Spleen (tissue), 11 donors: Measurements from ENCODE around the gene SELENOP. TPM values are rescaled to one million over a fixed set of nuclear protein-coding genes. Genes with fewer than 3 reads are reported as not detected.

Experiments
- DNase-seq: peaks from one replicate; pipeline ENCODE4 v3.0.0-alpha.2; 2020
- H3K27ac ChIP-seq, 8 donors: fragments of 200-600 bp; sonication (generic) in 7 of 8; 1 replicate in 4 of 8; 2 replicates in 4 of 8; pipeline versions ENCODE4 v1.5.0 to v1.8.0; 2016 to 2021; ENCODE audit warnings: inconsistent platforms in 4 of 8, mild to moderate bottlenecking in 4 of 8, moderate library complexity in 1 of 8
- H3K27me3 ChIP-seq, 7 donors: fragments of 200-600 bp; sonication (generic) in 6 of 7; replicated peaks in 1 of 7; 1 replicate in 4 of 7; 2 replicates in 3 of 7; pipeline versions ENCODE4 v1.5.0 to v1.8.0; 2016 to 2021; ENCODE audit warnings: inconsistent platforms in 3 of 7, mild to moderate bottlenecking in 1 of 7
- H3K36me3 ChIP-seq, 6 donors: fragments of 200-600 bp; sonication (generic) in 5 of 6; 1 replicate in 4 of 6; 2 replicates in 2 of 6; pipeline versions ENCODE4 v1.5.0 to v1.8.0; 2016 to 2021; ENCODE audit warnings: inconsistent platforms in 2 of 6
- H3K4me1 ChIP-seq, 6 donors: fragments of 200-600 bp; sonication (generic) in 5 of 6; 1 replicate in 3 of 6; 2 replicates in 3 of 6; pipeline versions ENCODE4 v1.5.0 to v1.8.0; 2016 to 2021; ENCODE audit warnings: inconsistent platforms in 3 of 6
- H3K4me3 ChIP-seq, 8 donors: fragments of 200-600 bp; sonication (generic) in 7 of 8; 1 replicate in 4 of 8; 2 replicates in 4 of 8; pipeline versions ENCODE4 v1.5.0 to v1.8.0; 2016 to 2021; ENCODE audit warnings: inconsistent platforms in 4 of 8, mild to moderate bottlenecking in 4 of 8, moderate library complexity in 2 of 8
- H3K9me3 ChIP-seq, 8 donors: fragments of 200-600 bp; sonication (generic) in 7 of 8; 1 replicate in 4 of 8; 2 replicates in 4 of 8; pipeline versions ENCODE4 v1.5.0 to v1.8.0; 2016 to 2021; ENCODE audit warnings: inconsistent platforms in 4 of 8
- CTCF ChIP-seq, 11 experiments: fragments of 200-600 bp in 7 of 11; fragments of 450-650 bp in 4 of 11; sonication (generic) in 4 of 11; IDR thresholded peaks in 8 of 11; conservative IDR thresholded peaks in 3 of 11; 1 replicate in 7 of 11; 2 replicates in 4 of 11; pipeline versions ENCODE4 v1.4.0 to v1.8.0; 2016 to 2021; ENCODE audit warnings: antibody characterized with exemption in 11 of 11, inconsistent platforms in 4 of 11, mild to moderate bottlenecking in 1 of 11
- POLR2A ChIP-seq, 3 donors: fragments of 450-650 bp; IDR thresholded peaks; one replicate each; pipeline ENCODE4 v1.5.1; 2017; ENCODE audit warnings: antibody characterized with exemption in 3 of 3, mild to moderate bottlenecking in 1 of 3
- POLR2AphosphoS5 ChIP-seq, 3 donors: sonication (generic); formaldehyde crosslinking; IDR thresholded peaks; one replicate each; pipeline ENCODE4 v1.5.1; 2017; ENCODE audit warnings: antibody characterized with exemption in 3 of 3
- WGBS, 5 donors: extraction: QIAGEN DNeasy Blood & Tissue Kit in 3 of 5; methylation state at CpG; one replicate each; pipeline versions ENCODE4 v1.1.5 to v1.1.7; 2013 to 2018; 5-methylcytosine and 5-hydroxymethylcytosine counted together
- intact Hi-C: fragments of 100-400 bp; cut with DNase I; formaldehyde crosslinking; loops from one replicate; pipeline ENCODE4 v1.15.0; 2023; ENCODE audit warnings: low total_unique reads
- polyA plus RNA-seq, 3 donors: library from polyadenylated mRNA; stranded (reverse); fragments of 200-250 nt; gene quantifications; one replicate each; pipeline ENCODE4 v1.2.1, GENCODE V29; 2013
- total RNA-seq, 7 donors: library from RNA; depleted of rRNA in 3 of 7; stranded (reverse); fragments of >200 nt in 3 of 7; fragmentation: NEBNext Ultra II Directional in 4 of 7; extraction: Animal tissue kit (Norgen Biotek cat#: 25700) in 4 of 7; gene quantifications; one replicate each; pipeline versions ENCODE4 v1.1.0 to v1.2.1, GENCODE V29; 2016 to 2021
- donor health status: healthy with polysubstance abuse.
- donor health status: DM: no; HTN: no; CAD: no; lungs with moderate emphysema.
- donor health status: DM: no; HTN: no; CAD: no.
- donor health status: Bipolar disorder and iron deficiency.
- donor health status: healthy.
- donor health status: DM: no; HTN: no; CAD: no.
- donor health status: DM: yes; HTN: yes; CAD: no.

Gene SELENOP
- total and polyA plus RNA-seq, 10 donors = 98.7 to 2,596 (median 950) TPM

DNA sequence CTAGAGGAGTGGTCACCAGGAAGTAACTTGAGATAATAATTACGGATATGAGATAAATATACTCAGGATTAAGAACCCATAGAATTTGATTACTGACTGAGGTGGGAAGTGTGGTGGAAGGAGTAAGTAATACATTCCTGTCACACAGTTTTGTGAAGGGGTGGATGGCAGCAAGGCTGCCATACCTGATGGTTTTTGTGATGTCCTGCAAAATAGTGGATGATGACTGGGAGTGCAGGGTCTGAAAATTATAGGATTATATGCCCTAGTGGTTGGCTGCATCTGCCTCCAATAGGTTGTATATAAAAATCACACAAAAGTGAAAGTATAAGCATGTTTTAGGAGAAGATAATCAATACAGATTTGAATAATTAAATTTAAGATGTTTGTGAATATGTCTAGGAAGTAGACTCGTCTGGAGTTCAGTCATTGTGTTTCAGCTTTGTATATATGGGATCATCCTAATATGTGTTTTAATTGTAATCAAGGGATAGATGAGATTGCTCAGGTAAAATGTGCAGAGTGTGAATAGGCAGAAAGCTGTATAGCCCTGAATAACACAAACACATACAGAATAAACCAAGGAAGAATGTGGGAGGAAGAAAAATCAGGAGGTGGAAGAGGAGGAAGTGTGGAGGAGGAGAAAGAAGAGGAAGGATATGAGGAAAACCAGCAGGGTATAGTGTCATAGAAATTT, 5.5 kb downstream of the SELENOP start:
- no peak for DNase-seq
- 59 to 86% (median 70%) methylated on average over 2 of the region's 2 CpGs for WGBS, 5 donors
- no peaks in the 10 kb centered on the region for H3K27me3 ChIP-seq
- peak in 1 of 3 donors; percentile 12 for TF ChIP-seq POLR2A (IDR thresholded peaks at IDR 0.05)
- no peak for TF ChIP-seq CTCF (IDR thresholded peaks at IDR 0.05 in 8 of 11, conservative IDR thresholded peaks at IDR 0.05 in 3 of 11)
- peak in 1 of 3 donors; percentile 23 for TF ChIP-seq POLR2AphosphoS5 (IDR thresholded peaks at IDR 0.05)
- no peaks in the 10 kb centered on the region for H3K9me3 ChIP-seq
- peaks cover 0 to 26% (median 14%) of the 10 kb centered on the region in 6 donors for H3K4me1 ChIP-seq
- H3K27ac ChIP-seq = peak overlapping the region in 2 of 8 donors; percentile 0 to 4
- intact Hi-C loops = no loop called here
- peak overlapping the region in 1 of 8 donors; percentile 1 for H3K4me3 ChIP-seq
- peaks cover 0 to 64% (median 17%) of the 10 kb centered on the region in 6 donors for H3K36me3 ChIP-seq

DNA sequence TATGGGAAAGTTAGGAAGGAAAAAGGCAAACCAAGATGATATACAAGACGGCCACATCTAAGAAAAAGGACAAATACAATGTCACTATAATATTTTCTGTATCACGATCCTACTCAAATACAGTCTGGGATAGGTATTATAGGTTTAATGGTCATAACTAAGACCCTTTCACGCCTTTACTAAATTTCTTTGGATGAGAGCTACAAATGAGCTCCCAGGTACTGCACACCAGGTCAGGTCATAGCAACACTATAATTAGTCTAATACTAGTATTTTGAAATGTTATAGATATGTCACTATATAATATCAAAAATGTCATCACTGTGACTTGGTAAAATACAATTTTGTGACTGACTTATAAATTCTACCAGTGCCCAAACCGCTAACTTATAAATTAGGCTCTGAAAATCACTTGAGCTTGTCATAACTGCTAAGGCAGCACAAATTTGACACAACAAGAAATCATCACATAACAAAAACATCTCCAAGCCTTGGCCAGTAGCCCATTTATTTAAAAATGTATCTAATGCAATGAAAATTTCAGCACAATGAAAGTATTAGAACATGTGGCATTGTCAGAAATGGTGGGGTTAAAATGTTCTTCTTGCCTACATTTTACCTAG, 6.9 kb downstream of the SELENOP start:
- TF ChIP-seq CTCF (IDR thresholded peaks at IDR 0.05 in 8 of 11, conservative IDR thresholded peaks at IDR 0.05 in 3 of 11) = no peak
- TF ChIP-seq POLR2A (IDR thresholded peaks at IDR 0.05) = no peak
- TF ChIP-seq POLR2AphosphoS5 (IDR thresholded peaks at IDR 0.05) = no peak
- no peaks in the 10 kb centered on the region for H3K9me3 ChIP-seq
- no peak overlapping the region for H3K4me3 ChIP-seq
- 93 to 96% (median 94%) methylated on average over 4 of the region's 4 CpGs for WGBS, 5 donors
- no peak overlapping the region for H3K27ac ChIP-seq
- intact Hi-C loops = no loop called here
- peaks cover 0 to 26% (median 14%) of the 10 kb centered on the region in 6 donors for H3K4me1 ChIP-seq
- no peak for DNase-seq
- H3K36me3 ChIP-seq = peaks cover 0 to 77% (median 22%) of the 10 kb centered on the region in 6 donors
- no peaks in the 10 kb centered on the region for H3K27me3 ChIP-seq

DNA sequence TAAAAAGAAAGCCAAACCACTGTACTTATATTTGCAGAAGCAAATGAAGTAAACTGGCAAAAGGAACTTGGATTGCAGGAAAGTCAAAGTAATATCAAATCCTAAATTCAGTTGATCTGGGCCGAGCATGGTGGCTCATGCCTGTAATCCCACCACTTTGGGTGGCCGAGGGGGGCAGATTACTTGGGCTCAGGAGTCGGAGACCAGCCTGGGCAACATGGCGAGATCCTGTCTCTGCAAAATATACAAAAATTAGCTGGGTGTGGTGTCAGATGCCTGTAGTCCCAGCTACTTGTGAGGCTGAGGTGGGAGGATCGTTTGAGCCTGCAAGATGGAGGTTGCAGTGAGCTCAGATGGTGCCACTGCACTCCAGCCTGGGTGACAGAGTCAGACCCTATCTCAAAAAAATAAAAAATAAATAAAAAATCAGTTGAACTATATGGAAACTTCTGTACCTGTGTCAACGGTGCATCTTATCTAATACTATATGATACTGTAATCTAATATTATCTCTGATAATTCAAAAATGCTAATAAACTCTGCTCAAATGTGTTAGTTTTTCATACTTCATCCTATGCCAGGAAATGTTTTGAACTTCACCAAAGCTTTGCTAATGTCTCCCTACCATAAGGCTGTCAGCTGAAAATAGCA, 10.1 kb downstream of the SELENOP start:
- Histone ChIP-seq H3K4me1 (peaks cover 0 to 6% (median 4%) of the 10 kb centered on the region in 6 donors), H3K27ac (no peak overlapping the region), H3K9me3 (peaks cover 0 to 11% (median 0%) of the 10 kb centered on the region in 8 donors), H3K4me3 (no peak overlapping the region), H3K36me3 (peaks cover 0 to 75% (median 22%) of the 10 kb centered on the region in 6 donors), H3K27me3 (no peaks in the 10 kb centered on the region)
- TF ChIP-seq CTCF (IDR thresholded peaks at IDR 0.05 in 8 of 11, conservative IDR thresholded peaks at IDR 0.05 in 3 of 11) (no peak), POLR2AphosphoS5 (IDR thresholded peaks at IDR 0.05) (peak in 2 of 3 donors; percentile 52 to 55)
- no peak for DNase-seq
- intact Hi-C loops = no loop called here
- WGBS, 5 donors = 88 to 96% (median 92%) methylated on average over 6 of the region's 6 CpGs
